SU-DHL-6 (cell line): ENCODE data around the gene PSMC3IP.

ENCODE experiments used
- EZH2phosphoT487 ChIP-seq: fragments of 200-600 bp; sonication (generic), shearing (Covaris generic); conservative IDR thresholded peaks from 2 replicates; pipeline ENCODE4 v1.6.1; 2018; ENCODE audit warnings: mild to moderate bottlenecking, antibody characterized with exemption, low read length, moderate library complexity, mixed read lengths
- TF ChIP-seq, protein P1 (sequence below): fragments of 200-600 bp; sonication (generic); IDR thresholded peaks from one replicate; pipeline ENCODE4 v1.5.1; 2017; ENCODE audit warnings: antibody characterized with exemption, mild to moderate bottlenecking, low read length, moderate library complexity; ENCODE audit not compliant: insufficient read depth, poor library complexity, severe bottlenecking

GRCh38 chr17:42548993-42549755 is 28.4 kb downstream of the PSMC3IP start:
- TF ChIP-seq, protein P1, sequence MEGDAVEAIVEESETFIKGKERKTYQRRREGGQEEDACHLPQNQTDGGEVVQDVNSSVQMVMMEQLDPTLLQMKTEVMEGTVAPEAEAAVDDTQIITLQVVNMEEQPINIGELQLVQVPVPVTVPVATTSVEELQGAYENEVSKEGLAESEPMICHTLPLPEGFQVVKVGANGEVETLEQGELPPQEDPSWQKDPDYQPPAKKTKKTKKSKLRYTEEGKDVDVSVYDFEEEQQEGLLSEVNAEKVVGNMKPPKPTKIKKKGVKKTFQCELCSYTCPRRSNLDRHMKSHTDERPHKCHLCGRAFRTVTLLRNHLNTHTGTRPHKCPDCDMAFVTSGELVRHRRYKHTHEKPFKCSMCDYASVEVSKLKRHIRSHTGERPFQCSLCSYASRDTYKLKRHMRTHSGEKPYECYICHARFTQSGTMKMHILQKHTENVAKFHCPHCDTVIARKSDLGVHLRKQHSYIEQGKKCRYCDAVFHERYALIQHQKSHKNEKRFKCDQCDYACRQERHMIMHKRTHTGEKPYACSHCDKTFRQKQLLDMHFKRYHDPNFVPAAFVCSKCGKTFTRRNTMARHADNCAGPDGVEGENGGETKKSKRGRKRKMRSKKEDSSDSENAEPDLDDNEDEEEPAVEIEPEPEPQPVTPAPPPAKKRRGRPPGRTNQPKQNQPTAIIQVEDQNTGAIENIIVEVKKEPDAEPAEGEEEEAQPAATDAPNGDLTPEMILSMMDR, result no peak
- TF ChIP-seq EZH2phosphoT487, result no peak
